Ecto neural progenitor cell (in vitro differentiated cells): ENCODE data around the gene MAFG.

Experiments used
- DNase-seq: peaks from one replicate; pipeline ENCODE4 v3.0.0-alpha.2; 2018; ENCODE audit warnings: low spot score

MAFG gene

DNA sequence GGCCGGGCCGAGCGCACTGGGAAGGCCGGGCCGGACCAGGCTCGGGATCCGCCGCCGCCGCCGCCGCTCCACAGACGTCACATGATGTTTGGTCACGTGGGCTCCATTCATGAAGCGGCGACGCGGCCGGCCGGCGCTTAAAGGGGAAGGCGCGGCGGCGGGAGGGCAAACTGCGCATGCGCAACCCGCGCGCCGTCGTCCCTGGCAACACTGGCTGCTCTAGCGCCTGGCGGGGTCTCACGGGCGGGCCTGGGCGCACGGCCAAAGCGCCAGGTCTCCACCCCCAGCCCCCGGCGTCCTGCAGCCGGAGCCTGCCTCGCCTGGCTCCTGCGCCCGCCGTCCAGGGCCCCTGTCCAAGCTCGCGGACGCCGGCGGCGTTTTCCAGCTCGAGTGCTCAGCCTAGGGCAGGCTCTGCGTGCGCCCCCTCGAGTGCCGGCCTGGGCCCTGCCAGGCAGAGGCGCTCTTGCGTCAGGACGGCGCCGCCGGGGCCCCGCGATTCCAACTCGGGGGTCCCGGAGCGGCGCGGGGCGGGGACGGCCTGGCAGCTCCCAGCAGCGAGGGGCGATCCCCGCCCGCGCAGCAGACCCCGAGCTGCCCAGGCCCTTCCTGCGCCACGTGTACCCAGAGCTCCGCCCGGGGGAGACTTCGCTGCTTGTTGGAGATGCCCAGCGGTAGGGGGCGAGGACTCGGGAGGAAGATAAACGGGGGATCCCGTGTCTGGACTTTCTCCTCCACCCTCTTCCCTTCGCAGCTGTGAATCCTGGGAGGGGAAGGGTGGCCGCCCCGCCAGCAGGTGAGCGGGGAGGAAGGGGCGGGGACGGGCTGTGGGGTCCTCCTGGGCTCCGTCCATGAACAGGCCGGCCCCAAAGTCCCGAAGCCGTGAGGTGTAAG, at the start of gene MAFG:
TSS of gene MAFG (minus strand) at position 83 of the 891 bp plus-strand sequence. CDS start 4,550 bp downstream, outside the sequence.
- DNase-seq = peak; percentile 99

DNA sequence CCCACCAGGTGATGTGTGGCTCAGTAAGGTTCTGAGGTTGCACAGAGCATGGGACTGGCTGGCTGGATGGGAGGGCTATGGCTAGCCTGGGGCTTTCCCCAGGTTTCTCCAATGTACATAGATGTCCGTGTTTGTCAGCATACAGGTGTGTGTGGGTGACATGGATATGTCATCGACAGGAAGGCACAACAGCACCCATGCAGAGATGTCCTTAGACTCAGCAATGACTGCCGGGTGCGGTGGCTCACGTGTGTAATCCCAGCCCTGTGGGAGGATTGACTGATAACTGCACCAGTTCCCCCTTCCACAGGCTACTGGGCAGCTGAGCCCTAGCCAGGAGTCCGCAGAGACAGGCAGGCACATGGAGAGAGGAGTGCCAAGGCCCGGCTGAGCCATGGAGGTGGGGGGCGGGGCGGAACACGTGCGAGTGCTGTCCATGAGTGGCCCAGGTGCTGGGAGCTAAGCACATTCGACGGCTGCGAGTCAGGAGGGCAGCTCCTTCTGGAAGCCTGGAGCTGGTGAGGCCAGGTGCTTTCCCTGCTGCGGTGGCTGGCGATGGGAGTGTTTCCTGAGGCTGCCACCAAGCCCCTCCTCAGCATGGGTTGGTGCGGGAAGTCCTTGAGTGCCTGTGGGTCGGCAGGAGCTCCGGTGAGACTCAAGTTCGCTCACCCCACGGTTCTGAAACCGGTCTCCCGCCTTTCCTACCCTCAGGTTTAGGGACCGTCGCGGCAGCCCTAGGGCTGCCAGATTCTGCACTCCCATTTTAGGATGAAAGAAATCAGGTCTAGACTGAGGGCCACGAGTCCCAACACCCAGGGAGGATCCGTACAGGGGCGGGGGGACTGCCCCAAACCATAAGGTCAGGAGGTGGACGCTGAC, 49.0 kb upstream of the MAFG start:
- peak; percentile 67 for DNase-seq

DNA sequence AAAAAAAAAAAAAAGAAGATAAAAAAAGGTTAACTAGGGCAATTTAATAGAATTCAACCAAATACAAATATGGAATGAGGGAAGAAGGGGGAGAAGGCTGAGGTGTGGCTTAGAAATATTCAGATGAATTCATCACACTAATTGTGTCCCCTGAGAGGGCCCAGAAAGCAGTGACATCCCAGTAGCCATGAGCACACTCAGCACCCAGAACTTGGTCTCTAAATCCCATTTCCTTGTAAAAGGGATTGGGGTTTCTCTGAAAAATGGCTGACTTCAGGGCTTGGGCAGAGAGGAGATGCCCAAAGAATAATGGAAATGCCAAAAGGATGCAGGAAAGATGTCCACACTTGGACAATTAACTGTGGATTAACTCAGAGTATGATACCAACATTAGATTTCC, 45.9 kb upstream of the MAFG start:
- no peak for DNase-seq

DNA sequence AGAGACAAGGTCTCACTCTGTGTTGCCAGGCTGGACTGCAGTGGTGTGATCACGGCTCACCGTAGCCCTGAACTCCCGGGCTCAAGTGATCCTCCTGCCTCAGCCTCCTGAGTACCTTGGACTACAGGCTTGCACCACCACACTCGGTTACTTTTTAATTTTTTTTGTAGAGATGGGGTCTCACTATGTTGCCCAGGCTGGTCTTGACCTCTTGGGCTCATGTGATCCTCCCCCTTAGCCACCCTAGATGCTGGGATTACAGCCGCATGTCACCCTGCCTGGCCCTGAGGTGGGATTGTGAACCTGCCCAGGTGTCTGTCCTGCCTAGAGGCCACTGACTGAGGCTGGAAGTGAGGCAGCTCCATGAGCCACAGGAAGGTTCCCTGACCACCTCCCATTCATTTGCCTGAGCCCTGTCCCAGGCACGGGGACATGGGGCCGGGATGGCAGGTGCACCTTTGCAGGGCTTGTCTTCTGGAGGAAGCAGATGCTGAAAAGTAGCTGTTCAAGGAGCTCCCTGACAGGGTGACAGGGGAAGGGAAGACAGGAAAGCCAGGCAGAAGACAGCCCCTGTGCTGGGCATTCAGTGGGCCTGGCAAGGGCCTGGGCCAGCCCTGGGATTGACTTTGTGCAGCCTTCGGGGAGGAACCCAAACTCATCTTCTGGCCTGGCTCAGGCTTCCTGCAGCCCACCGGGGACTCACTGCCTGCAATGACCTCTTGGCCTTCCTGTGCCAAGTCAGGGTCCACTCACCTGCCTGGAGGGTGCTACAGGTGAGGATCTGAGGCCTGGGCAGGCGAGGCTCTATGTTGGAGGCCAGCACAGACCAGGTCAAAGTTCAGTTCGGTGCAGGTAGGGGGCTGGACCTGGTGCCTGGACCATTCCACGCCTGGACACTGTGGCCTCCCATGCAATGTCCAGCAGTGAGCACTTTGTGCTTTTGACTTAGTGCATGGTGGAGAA, 41.6 kb upstream of the MAFG start:
- DNase-seq = peak; percentile 54

DNA sequence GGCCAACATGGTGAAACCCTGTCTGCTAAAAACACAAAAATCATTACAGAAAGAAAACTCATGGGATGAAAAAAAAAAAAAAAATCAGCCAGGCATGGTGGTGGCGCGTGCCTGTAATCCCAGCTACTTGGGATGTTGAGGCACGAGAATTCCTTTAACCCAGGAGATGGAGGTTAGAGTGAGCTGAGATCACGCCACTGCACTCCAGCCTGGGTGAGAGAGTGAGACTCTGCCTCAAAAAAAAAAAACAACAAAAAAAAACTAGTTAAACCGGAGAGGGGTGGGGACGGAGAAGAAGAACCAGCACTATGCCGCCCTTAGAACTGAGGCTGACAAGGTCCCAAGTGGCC, 40.8 kb upstream of the MAFG start:
- no peak for DNase-seq

DNA sequence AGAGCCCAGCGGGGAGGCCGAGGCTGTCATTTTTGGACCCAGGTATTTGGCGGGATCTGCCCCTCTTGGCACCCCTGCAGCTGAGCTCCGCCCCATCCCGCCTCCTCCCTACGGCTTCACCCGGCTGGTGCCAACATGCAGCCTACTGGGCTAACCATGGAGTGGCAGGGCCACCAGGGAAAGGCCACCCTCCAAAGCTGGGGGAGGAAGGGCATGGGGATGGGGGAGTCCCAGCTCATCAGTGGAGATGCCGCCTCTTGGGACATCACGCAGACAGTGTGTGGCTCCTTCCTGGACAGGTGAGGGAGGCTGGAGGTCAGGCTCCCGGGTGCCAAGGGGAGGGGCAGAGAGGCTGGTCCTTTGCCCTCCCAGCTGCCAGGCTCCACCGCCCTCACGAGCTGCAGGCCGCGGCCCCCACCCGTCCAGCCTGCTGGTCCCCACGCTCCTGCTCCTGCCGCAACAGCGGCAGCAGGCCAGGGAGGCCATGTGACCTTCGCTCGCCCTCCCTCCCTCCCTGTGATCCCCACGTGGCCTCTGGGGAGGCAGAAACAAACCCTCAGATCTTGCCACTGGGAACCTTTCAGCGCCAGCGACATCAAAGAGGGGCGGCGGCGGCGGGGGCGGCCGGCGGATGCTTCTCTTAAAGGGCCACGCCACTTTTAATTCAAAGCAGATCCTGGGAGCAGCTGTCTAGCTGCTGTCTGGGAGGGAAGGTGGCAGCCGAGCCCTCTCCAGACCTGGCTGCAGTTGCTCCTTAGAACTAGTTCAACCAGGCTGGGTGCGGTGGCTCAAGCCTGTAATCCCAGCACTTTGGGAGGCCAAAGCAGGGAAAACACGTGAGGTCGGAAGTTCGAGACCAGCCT, 40.2 kb upstream of the MAFG start:
- DNase-seq = peak; percentile 97

DNA sequence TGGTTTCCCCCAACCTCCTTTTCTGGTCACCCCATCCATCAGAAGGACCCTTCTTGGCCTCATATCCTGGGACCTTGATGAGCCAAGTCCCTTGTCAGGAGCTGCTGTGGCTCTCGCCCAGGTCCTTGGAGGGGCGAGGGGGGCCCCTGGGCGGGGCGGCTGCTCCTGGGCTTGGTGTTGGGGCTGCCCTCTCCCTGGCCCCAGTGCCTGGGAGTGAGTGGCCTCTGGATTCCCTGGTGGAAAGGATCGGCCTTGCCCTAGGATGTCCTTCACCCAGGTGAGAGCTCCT, 39.7 kb upstream of the MAFG start:
- DNase-seq = peak; percentile 73

DNA sequence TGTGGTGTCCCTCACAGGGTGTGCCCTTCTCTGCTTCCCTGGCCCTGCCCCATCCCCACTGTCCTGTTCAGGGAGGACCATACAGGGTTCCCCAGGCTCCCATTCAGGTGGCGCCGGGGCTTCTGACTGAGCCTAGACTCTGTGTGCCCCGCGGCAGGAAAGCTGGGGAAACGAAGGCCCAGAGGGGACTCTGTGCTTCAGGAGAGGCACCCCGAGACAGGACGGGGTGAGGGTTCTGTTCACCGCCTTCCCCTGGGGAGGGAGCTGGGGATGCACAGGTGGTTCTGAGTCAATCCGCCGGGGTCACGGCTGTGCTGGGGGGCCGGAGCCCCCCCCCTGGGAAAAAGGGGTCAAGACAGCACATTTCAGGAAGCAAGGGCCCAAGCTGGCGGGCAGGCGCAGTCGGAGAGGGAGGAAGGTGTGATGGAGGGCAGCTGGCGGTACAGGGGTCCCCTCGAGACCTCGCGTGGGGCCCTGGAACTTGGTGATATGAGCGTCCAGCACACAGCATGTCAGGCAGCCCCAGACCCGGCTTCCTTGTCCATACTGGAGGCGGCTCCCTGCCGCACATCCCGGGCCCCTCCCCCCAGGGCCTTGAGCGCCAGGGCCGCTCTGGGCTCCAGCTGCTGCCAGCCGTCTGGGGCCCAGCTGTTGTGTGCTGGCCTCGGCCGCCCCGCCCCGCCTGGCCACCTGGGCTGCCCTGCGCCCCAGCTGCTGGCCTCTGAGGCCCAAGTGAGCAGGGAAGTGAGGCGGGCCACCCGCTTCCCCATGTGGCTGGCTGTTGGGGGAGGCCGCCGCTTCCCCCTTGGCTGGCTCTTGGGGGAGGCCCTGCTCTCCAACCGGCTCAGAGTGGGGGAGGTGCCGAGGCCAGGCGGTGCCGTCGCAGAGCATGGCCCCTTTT, 39.1 kb upstream of the MAFG start:
- peak; percentile 84 for DNase-seq

DNA sequence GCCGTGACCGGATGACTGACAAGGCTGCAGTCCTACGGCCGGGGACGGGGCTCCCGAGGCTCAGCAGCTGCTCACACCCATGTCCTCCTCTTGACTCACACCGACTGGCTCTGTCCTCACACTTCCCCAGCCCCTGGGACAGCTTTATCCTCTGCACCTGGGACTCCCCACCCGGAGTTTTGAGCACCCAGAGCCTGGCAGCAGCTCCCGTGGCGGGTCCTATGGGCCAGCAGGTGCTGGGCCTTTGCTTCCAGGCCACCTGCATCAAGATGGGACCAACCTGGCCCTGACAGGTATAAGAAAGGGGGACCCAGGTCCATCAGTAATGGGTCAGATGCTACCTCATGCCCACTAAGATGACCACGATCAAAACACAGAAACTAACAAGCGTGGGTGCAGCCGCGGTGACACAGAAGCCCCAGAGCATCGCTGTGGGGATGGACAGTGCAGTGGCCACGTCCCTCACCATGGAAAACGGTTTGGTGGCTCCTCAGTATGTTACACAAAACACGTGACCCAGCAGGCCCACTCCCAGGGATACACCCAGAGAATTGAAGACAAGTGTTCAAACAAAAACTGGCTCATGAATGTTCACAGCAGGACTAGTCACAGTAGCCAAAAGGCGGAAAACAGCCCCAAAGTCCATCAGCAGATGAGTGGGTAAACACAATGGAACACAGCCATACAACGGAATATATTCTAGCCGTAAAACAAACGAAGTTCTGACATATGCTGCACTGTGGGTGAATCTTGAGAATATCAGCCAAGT, 36.7 kb upstream of the MAFG start:
- DNase-seq = peak; percentile 52

DNA sequence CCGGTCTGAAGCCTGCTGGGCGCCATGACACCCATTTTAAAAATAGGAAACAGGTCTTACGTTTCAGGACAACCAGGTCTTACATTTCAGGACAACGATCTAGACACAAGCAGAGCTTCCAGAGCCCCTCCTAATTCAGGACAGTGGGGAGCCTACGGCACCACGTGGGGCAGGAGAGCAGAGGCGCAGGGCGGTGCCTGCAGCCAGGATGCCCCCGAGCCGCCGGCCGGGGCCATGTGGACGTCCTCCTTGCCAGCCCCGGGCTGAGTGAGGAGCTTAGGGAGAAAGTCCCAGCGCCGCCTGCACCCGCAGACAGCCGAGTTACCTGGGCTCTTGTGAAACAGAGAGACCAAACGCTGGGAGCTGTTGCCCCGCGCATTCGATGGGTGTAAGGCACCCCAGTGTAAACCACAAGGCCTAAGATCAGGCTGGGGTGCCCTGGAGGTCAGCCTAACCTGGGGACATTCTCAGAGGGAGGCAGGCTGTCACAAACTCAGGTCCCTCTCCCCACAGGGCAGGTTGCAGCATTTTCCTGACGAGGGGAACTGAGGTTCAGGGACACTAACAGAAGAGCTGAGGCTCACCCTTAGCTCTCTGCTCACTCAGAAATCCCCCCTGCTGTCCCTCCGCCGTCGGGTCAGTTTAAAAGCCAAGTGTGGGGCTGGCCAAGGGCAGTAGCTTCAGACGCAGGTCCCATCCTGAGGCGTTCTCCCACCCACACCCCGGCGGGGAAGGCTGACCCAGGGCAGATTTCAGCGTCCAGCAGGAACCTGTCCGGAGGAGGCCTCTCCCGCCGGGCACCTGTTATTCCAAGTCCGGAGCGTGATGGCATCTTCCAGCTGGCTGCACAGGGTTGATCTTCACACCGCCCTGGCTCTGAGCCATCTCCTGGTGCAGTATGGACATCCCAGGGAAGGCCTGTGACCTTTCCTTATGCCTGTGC, 35.2 kb upstream of the MAFG start:
- DNase-seq = peak; percentile 65

DNA sequence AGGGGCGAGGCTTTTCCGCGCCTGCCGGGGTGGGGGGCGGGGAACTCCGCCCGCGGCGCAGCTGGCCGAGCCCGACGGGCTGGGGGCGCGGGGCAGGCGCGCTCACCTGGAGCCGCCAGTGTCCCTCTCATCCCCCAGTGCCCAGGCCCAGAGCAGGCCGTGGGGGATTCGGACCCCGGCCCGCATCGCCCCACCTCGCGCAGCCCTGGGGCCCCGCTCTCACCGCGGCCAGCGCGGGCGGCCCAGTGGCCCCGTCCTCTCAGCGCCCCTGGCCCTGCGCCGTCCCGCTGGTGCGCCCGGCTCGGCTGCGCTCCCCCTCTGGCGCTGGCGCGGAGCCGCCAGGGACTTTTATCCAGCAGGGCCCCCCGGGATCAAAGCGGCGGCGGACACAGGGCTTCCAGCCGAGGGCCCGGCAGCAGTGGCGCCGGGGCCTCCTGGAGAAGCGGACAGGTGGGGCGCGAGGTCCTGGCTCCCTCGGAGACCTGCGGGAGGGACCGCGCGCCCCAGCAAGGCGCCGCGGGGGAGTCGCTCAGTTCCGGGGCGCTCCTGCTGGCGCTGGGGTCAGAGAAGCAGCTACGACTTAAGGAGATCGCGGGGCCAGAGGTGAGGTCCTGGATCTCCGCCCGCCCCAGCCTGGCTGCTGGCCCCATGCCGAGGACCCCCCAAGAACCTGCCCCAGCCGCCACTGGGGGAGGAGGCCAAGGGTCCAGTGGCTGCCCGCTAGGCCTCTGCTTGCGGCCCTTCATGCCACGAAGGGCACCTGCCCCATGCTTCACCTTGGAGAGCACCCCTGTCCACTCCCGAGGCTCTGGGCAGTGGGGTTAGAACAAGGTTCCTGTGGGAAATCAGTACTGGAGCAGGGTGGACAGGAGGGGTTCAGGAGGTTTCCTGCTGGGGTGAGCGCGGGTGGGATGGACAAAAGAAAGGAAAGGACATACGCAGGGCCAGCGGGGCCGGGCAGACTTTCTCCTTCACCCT, 34.3 kb upstream of the MAFG start:
- DNase-seq = peak; percentile 69

DNA sequence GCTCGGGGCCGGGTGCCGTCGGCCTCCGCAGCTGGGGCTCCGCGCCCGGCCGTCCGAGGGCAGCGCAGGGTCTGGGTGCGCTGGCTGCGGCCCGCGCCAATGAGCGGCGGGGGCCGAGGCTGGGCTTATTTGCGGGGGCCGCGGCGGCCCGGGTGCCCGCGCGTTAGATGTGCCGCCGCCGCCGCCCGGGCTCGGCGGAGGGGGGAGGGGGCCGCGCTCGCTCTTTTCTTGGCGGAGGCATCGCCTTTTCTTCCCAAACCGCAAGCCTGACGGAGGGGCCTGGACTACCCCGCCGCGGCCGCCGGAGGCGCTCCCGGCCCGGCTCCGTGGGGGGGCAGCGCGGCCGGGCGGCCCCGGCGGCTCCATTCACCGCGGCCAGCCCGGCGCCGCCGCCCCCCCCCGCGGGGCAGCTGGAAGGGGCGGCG, 33.6 kb upstream of the MAFG start, which contains the start of gene NOTUM:
TSS of gene NOTUM (minus strand) at position 101 of the 425 bp plus-strand sequence. CDS start 278 bp downstream, outside the sequence.
- DNase-seq = peak; percentile 82

DNA sequence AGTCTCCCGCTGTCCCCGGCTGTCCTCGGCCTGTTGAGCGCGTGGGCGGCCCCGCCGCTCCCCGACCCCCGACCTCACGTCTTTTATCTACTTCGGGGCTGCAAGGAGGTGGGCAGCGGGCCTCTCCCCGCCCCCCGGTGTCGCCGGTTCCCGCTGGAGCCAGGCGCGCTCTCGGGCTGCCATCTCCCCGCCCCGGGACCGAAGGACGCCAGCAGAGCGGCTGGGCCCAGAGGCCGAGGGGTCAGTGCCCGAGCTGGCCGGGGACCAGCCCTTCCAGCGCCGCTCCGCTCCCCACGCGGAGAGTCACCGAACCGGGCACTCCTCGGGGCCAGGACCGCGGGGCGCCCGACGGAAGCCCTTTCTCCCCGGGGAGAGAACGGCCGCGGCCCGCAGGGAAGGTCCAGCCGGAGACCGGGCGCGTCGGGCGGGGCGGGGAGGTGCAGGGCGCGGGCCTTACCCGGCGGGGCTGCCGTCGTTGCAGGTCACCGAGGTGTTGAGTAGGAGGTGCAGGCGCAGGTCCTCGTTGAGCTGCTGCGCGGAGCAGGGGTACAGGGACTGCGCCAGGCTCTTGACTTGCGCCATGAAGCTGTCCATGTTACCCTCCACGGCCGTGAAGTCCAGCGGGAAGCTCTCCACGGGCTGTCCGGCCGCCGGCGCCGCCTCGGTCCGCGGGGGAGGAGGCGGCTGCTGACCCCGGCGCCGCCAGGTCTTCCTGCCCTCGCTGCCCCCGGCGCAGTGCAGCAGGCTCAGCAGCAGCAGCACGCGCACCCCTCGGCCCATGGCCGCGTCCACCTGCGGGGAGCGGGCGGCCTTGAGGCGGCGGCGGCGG, 32.8 kb upstream of the MAFG start:
- peak; percentile 75 for DNase-seq

DNA sequence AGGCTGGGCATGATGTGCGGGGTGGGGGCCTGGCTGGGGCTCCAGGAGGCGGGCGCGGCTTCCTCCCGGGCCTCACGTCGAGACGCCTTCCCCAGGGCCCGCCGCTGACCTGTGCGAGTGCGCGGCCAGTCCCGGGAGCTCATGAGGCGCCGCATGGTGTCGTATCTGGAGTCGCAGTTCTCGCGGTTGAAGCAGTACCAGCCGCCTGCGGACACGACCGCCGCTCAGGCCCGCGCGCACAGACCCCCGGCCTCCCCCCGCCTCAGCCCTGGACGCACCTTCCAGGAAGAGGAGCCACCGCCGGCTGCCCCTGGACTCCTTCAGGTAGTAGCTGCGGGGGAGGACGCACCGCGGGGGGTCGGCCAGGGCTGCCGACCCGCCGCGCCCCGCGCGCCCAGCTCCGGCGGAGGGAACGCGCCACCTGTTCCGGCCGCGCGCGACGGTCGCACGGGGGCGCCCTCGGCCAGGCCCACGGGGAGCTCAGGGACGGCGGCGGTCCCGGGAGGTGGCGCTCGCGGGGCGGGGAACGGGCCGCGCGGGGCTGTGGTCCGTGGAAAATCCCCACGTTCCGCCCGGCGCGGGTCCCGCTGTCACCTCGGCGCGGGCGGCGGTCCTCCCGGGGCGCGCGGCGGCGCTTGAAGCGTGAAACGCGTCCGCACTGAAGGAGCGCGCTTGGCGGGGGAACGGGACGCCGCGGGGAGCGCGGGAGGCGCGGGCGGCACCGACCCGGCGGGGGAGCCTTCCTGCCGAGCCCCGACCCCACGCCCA, 32.0 kb upstream of the MAFG start:
- peak; percentile 83 for DNase-seq
